ENCODE data around the gene RTL9. TPM values are rescaled to one million over a fixed set of nuclear protein-coding genes. Genes with fewer than 3 reads are reported as not detected.

RTL9 gene
- total and polyA plus RNA-seq, 12 donors, result 0.04 to 1.3 (median 0.08) TPM; not detected in 1

- H3K4me1 ChIP-seq (replicated peaks in 1 of 2), result no peaks in the 10 kb centered on the region
- no peak for DNase-seq
- no peak overlapping the region for H3K4me3 ChIP-seq
- H3K27me3 ChIP-seq, result peaks cover 11% of the 10 kb centered on the region
- H3K27ac ChIP-seq, result no peak overlapping the region
- intact Hi-C loops (cut with DNase I), result no loop called here
- no peaks in the 10 kb centered on the region for H3K36me3 ChIP-seq (replicated peaks in 1 of 2)
- TF ChIP-seq CTCF (IDR thresholded peaks at IDR 0.05) (no peak), POLR2A (IDR thresholded peaks at IDR 0.05) (no peak)
- WGBS, 4 donors, result 70 to 95% (median 82%) methylated on average over 1 of the region's 1 CpG
- H3K9me3 ChIP-seq (replicated peaks in 1 of 3), result no peaks in the 10 kb centered on the region
Measured at GRCh38 chrX:110363244-110363643, 4.6 kb downstream of the RTL9 start.

GRCh38 chrX:110373310-110373709 is 14.7 kb downstream of the RTL9 start:
- H3K27me3 ChIP-seq, result peaks cover 15% of the 10 kb centered on the region
- H3K4me3 ChIP-seq, result no peak overlapping the region
- H3K4me1 ChIP-seq (replicated peaks in 1 of 2), result no peaks in the 10 kb centered on the region
- WGBS, 4 donors, result 56 to 81% (median 67%) methylated on average over 2 of the region's 2 CpGs
- no peak for DNase-seq
- no peak overlapping the region for H3K27ac ChIP-seq
- intact Hi-C loops (cut with DNase I), result no loop called here
- no peaks in the 10 kb centered on the region for H3K9me3 ChIP-seq (replicated peaks in 1 of 3)
- TF ChIP-seq CTCF (IDR thresholded peaks at IDR 0.05) (no peak), POLR2A (IDR thresholded peaks at IDR 0.05) (no peak)
- no peaks in the 10 kb centered on the region for H3K36me3 ChIP-seq (replicated peaks in 1 of 2)

GRCh38 chrX:110374559-110374958 is 15.9 kb downstream of the RTL9 start:
- no peak overlapping the region for H3K4me3 ChIP-seq
- DNase-seq, result no peak
- H3K4me1 ChIP-seq (replicated peaks in 1 of 2), result no peaks in the 10 kb centered on the region
- WGBS, 4 donors, result 65 to 88% (median 75%) methylated on average over 1 of the region's 1 CpG
- no peak for TF ChIP-seq POLR2A (IDR thresholded peaks at IDR 0.05)
- TF ChIP-seq CTCF (IDR thresholded peaks at IDR 0.05), result no peak
- intact Hi-C loops (cut with DNase I), result no loop called here
- peaks cover 15% of the 10 kb centered on the region for H3K27me3 ChIP-seq
- no peaks in the 10 kb centered on the region for H3K9me3 ChIP-seq (replicated peaks in 1 of 3)
- no peaks in the 10 kb centered on the region for H3K36me3 ChIP-seq (replicated peaks in 1 of 2)
- no peak overlapping the region for H3K27ac ChIP-seq

- WGBS, 4 donors, result 47 to 80% (median 67%) methylated on average over 2 of the region's 2 CpGs
- Histone ChIP-seq H3K9me3 (replicated peaks in 1 of 3) (no peaks in the 10 kb centered on the region), H3K4me1 (replicated peaks in 1 of 2) (no peaks in the 10 kb centered on the region), H3K36me3 (replicated peaks in 1 of 2) (no peaks in the 10 kb centered on the region), H3K27me3 (peaks cover 6% of the 10 kb centered on the region), H3K4me3 (no peak overlapping the region), H3K27ac (no peak overlapping the region)
- intact Hi-C loops (cut with DNase I), result no loop called here
- TF ChIP-seq POLR2A (IDR thresholded peaks at IDR 0.05) (no peak), CTCF (IDR thresholded peaks at IDR 0.05) (no peak)
- no peak for DNase-seq
Measured at GRCh38 chrX:110381216-110381615, 22.6 kb downstream of the RTL9 start.

Data from adrenal gland (tissue), 12 donors.